K562 (cell line): ENCODE results near the gene RNF151. TPM values are rescaled to one million over a fixed set of nuclear protein-coding genes. Genes with fewer than 3 reads are reported as not detected.

Experiments used
- ATAC-seq: fragments of 200-7000 bp; cut with Tn5 transposase; 3 replicates; pipeline ENCODE4 v1.9.1; 2020; ENCODE audit warnings: moderate library complexity
- BruUV-seq: library from RNA; stranded (reverse); fragments of 400-500 nt; replicated peaks from 2 replicates; lab custom pipeline; 2021; lab: Mats Ljungman, UMichigan
- CTCF ChIA-PET: fragments of 300-600 bp; formaldehyde crosslinking; extraction: SDS; loops from one replicate; lab custom pipeline; 2021; ENCODE audit warnings: low intra/inter-chr PET ratio; lab: Yijun Ruan, JAX
- POLR2A ChIA-PET: fragments of 300-600, 350-650 bp; sonication (Branson Sonifier 250); formaldehyde crosslinking; extraction: SDS; loops from one replicate; lab custom pipeline; 2021; ENCODE audit warnings: antibody characterized with exemption, inconsistent platforms; lab: Yijun Ruan, JAX
- DNase-seq, 4 experiments: peaks; one replicate each; pipeline versions ENCODE4 v3.0.0 to v3.0.0-alpha.2; 2011 to 2018; ENCODE audit warnings: low spot score in 3 of 4, mixed read lengths in 3 of 4; ENCODE audit errors: extremely low read depth in 1 of 4
- FAIRE-seq: peaks from 2 replicates; lab custom pipeline; 2011; peaks lifted over from hg19 to GRCh38; lab: Jason Lieb, UNC
- H2AFZ ChIP-seq: 2 replicates; pipeline ENCODE4 v1.6.0; 2011; ENCODE audit warnings: low read depth, low read length, control low read depth, inconsistent platforms
- H3K27ac ChIP-seq: fragments of 200-600 bp; 3 replicates; pipeline ENCODE4 v1.8.0; 2011; ENCODE audit warnings: low read depth, mild to moderate bottlenecking, control low read depth, inconsistent platforms, low read length, moderate library complexity, mixed read lengths; ENCODE audit errors: extremely low read depth
- H3K27me3 ChIP-seq, 2 experiments: fragments of 300-600 bp in 1 of 2; 2 replicates in 1 of 2; 3 replicates in 1 of 2; pipeline versions ENCODE4 v1.6.0 to v1.8.0; 2011; ENCODE audit warnings: inconsistent platforms in 2 of 2, low read length in 2 of 2, mild to moderate bottlenecking in 1 of 2, mixed read lengths in 1 of 2, moderate library complexity in 1 of 2; ENCODE audit not compliant: control insufficient read depth in 2 of 2, insufficient read depth in 2 of 2
- H3K36me3 ChIP-seq: fragments of 300-600 bp; 3 replicates; pipeline ENCODE4 v1.8.0; 2011; ENCODE audit warnings: mild to moderate bottlenecking, low read length, inconsistent platforms; ENCODE audit not compliant: control insufficient read depth, insufficient read depth
- H3K4me1 ChIP-seq, 2 experiments: fragments of 200-600 bp in 1 of 2; replicated peaks in 1 of 2; 2 replicates in 1 of 2; 3 replicates in 1 of 2; pipeline versions ENCODE4 v1.5.1 to v1.8.0; 2011; ENCODE audit warnings: inconsistent platforms in 2 of 2, low read length in 2 of 2, mild to moderate bottlenecking in 1 of 2, mixed read lengths in 1 of 2, moderate library complexity in 1 of 2; ENCODE audit not compliant: control insufficient read depth in 2 of 2, insufficient read depth in 2 of 2
- H3K4me2 ChIP-seq: 2 replicates; pipeline ENCODE4 v1.6.1; 2011; ENCODE audit warnings: low read length, control low read depth, inconsistent platforms, mixed read lengths; ENCODE audit not compliant: insufficient read depth
- H3K4me3 ChIP-seq: fragments of 200-600 bp; sonication (generic), shearing (Covaris generic); 2 replicates; pipeline ENCODE4 v1.5.1; 2016; ENCODE audit warnings: control low read depth, inconsistent platforms
- H3K79me2 ChIP-seq: fragments of 200-600 bp; 3 replicates; pipeline ENCODE4 v1.8.0; 2011; ENCODE audit warnings: low read length, inconsistent platforms; ENCODE audit not compliant: control insufficient read depth, insufficient read depth
- H3K9ac ChIP-seq, 2 experiments: 2 replicates each; pipeline versions ENCODE4 v1.6.0 to v1.6.1; 2011; ENCODE audit warnings: low read depth in 2 of 2, low read length in 2 of 2, control low read depth in 1 of 2, inconsistent platforms in 1 of 2, mild to moderate bottlenecking in 1 of 2, mixed read lengths in 1 of 2; ENCODE audit not compliant: insufficient read depth in 1 of 2
- H3K9me1 ChIP-seq: one replicate; pipeline ENCODE4 v1.6.0; 2011; ENCODE audit warnings: inconsistent platforms, mild to moderate bottlenecking, low read length, moderate library complexity; ENCODE audit not compliant: control insufficient read depth, insufficient read depth
- H3K9me3 ChIP-seq: replicated peaks from 2 replicates; pipeline ENCODE4 v1.5.1; 2011; ENCODE audit warnings: low read depth, low read length, inconsistent platforms; ENCODE audit not compliant: control insufficient read depth, insufficient read depth
- H4K20me1 ChIP-seq: replicated peaks from 2 replicates; pipeline ENCODE4 v1.6.1; 2011; ENCODE audit warnings: low read length, inconsistent platforms, mixed read lengths; ENCODE audit not compliant: control insufficient read depth, insufficient read depth
- HEY1 ChIP-seq: fragments of 250-450 bp; sonication (Bioruptor Pico); IDR thresholded peaks from 2 replicates; pipeline ENCODE4 v1.5.0; 2020; ENCODE audit warnings: mild to moderate bottlenecking, moderate library complexity, borderline replicate concordance
- HSF4 ChIP-seq: fragments of 250-450 bp; sonication (Bioruptor Pico); IDR thresholded peaks from 2 replicates; pipeline ENCODE4 v2.1.2; 2022; ENCODE audit warnings: mild to moderate bottlenecking, moderate library complexity, borderline replicate concordance
- MTA3 ChIP-seq: fragments of 450-650 bp; formaldehyde crosslinking; IDR thresholded peaks from 2 replicates; pipeline ENCODE4 v1.6.1; 2017; ENCODE audit warnings: mild to moderate bottlenecking, borderline replicate concordance
- NR1H2 ChIP-seq: sonication (generic); formaldehyde crosslinking; IDR thresholded peaks from 2 replicates; pipeline ENCODE4 v1.4.0; 2020; ENCODE audit warnings: mild to moderate bottlenecking, missing genetic modification reagents
- PHB ChIP-seq: fragments of 250-450 bp; sonication (Bioruptor Pico); IDR thresholded peaks from 2 replicates; pipeline ENCODE4 v1.5.0; 2021
- WGBS: fragments of 100-300 bp; shearing (Covaris generic); methylation state at CpG from one replicate; pipeline ENCODE4 v1.1.6; 2016; ENCODE audit warnings: low coverage, mixed read lengths; ENCODE audit not compliant: insufficient coverage; ENCODE audit errors: missing lambda C conversion rate; 5-methylcytosine and 5-hydroxymethylcytosine counted together
- in situ Hi-C: fragments of 300-500 bp; cut with MboI; formaldehyde crosslinking; loops from 4 replicates; pipeline ENCODE4 v1.15.0; 2018; ENCODE audit warnings: inconsistent platforms, mixed read lengths
- intact Hi-C: fragments of 100-400 bp; cut with micrococcal nuclease; formaldehyde crosslinking; loops from 2 replicates; pipeline ENCODE4 v1.14.2; 2022
- polyA plus RNA-seq, 8 experiments: library from polyadenylated mRNA; depleted of rRNA in 4 of 8; stranded (reverse) in 5 of 8; unstranded in 3 of 8; fragments of >200 nt; fragmentation: Nextera tagmentation in 2 of 8; fragmentation: Illumina TruSeq in 1 of 8; extraction: Ambion mirVana in 2 of 8; extraction: Trizol in 1 of 8; gene quantifications; 2 replicates each; pipeline versions ENCODE4 v1.2.1 to v1.2.3, GENCODE V29; 2011 to 2014; ENCODE audit warnings: inconsistent platforms in 1 of 8, missing spikeins in 1 of 8
- total RNA-seq, 7 experiments: library from RNA; depleted of rRNA in 6 of 7; stranded (reverse); fragments of >200 nt in 6 of 7; fragmentation: Illumina TruSeq in 2 of 7; extraction: Trizol in 2 of 7; gene quantifications; 2 replicates each; pipeline versions ENCODE4 v1.2.1 to v1.2.3, GENCODE V29; 2011 to 2021; ENCODE audit warnings: low replicate concordance in 1 of 7
- TF ChIP-seq, protein P1 (sequence below), 2 experiments: fragments of 450-650 bp; formaldehyde crosslinking in 1 of 2; IDR thresholded peaks; 2 replicates each; pipeline versions ENCODE4 v1.4.0 to v1.6.1; 2014 to 2020; ENCODE audit warnings: mild to moderate bottlenecking in 2 of 2, borderline replicate concordance in 1 of 2, low read depth in 1 of 2

Gene RNF151
- total and polyA plus RNA-seq, 9 of the 15 experiments (the other 6 are each of a cell fraction or from before 2014, with no cell fraction given), result not detected

DNA sequence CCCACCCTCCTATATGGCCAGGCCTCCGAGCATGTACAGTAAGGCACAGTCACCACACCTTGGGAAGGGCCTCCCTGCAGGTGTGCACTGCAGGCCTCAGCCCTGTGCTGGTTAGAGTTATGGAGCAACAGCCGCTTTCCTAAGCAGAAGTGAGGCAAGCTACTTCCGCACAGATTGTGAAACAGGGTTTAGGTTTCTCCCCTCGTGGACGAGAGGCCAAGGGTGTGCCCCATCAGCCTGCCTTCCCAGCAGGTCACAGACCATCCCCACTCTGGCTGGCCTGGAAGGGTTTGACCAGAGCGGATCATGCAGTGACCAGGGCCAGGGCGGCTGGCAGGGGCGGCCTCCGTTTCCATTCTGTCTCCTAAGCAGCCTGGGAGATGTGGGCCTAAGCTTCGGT, 28.3 kb upstream of the RNF151 start:
- no TSS peak for BruUV-seq
- peaks cover 8% of the 10 kb centered on the region for H3K9me1 ChIP-seq
- H3K4me2 ChIP-seq, result no peak overlapping the region
- FAIRE-seq, result no peak
- intact Hi-C loops (no loop called here), in situ Hi-C loops (no loop called here)
- ChIA-PET POLR2A (interaction anchor here (0.9 kb wide), 1 partner anchor 27 kb away, joined by 3 read pairs; no protein-coding TSS in a partner anchor), CTCF (no interaction called here)
- TF ChIP-seq HEY1 (no peak), PHB (CRISPR knock-in tag) (no peak), MTA3 (no peak), NR1H2 (CRISPR knock-in tag) (no peak), HSF4 (CRISPR knock-in tag) (no peak)
- TF ChIP-seq, protein P1, sequence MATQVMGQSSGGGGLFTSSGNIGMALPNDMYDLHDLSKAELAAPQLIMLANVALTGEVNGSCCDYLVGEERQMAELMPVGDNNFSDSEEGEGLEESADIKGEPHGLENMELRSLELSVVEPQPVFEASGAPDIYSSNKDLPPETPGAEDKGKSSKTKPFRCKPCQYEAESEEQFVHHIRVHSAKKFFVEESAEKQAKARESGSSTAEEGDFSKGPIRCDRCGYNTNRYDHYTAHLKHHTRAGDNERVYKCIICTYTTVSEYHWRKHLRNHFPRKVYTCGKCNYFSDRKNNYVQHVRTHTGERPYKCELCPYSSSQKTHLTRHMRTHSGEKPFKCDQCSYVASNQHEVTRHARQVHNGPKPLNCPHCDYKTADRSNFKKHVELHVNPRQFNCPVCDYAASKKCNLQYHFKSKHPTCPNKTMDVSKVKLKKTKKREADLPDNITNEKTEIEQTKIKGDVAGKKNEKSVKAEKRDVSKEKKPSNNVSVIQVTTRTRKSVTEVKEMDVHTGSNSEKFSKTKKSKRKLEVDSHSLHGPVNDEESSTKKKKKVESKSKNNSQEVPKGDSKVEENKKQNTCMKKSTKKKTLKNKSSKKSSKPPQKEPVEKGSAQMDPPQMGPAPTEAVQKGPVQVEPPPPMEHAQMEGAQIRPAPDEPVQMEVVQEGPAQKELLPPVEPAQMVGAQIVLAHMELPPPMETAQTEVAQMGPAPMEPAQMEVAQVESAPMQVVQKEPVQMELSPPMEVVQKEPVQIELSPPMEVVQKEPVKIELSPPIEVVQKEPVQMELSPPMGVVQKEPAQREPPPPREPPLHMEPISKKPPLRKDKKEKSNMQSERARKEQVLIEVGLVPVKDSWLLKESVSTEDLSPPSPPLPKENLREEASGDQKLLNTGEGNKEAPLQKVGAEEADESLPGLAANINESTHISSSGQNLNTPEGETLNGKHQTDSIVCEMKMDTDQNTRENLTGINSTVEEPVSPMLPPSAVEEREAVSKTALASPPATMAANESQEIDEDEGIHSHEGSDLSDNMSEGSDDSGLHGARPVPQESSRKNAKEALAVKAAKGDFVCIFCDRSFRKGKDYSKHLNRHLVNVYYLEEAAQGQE (IDR thresholded peaks at IDR 0.05; ENCODE audit: borderline replicate concordance), result no peak
- TF ChIP-seq, protein P1 (CRISPR knock-in tag; IDR thresholded peaks at IDR 0.05; ENCODE audit: low read depth), result no peak
- H3K9ac ChIP-seq, result no peak overlapping the region
- no peak overlapping the region for H3K4me3 ChIP-seq
- ATAC-seq, result no peak
- H2AFZ ChIP-seq, result no peak overlapping the region
- peaks cover 37% of the 10 kb centered on the region; the same call in 2 of the 3 replicates for H3K36me3 ChIP-seq
- H3K4me1 ChIP-seq, result peaks cover 22 to 48% of the 10 kb centered on the region in 2 experiments
- WGBS, result 92% methylated on average over 10 of the region's 10 CpGs
- H3K9me3 ChIP-seq, result no peaks in the 10 kb centered on the region
- H3K79me2 ChIP-seq, result peaks cover 20% of the 10 kb centered on the region
- H3K27ac ChIP-seq, result no peak overlapping the region
- H4K20me1 ChIP-seq, result peaks cover 7% of the 10 kb centered on the region
- DNase-seq, result no peak
- H3K27me3 ChIP-seq, result no peaks in the 10 kb centered on the region
